Hippocampal formation (tissue), 2 donors: ENCODE measurements around the gene DDX50.
"Not testable (repeated sequence)": the region's sequence is repeated elsewhere in the genome, so short reads cannot be mapped to it uniquely, and the experiment has no call there.

Experiments
- DNase-seq, 2 donors: peaks; one replicate each; lab custom pipeline; 2025; lab: John Stamatoyannopoulos, UW

DDX50 gene

GRCh38 chr10:68902382-68902781, 1.3 kb downstream of the DDX50 start:
- no peak for DNase-seq

- DNase-seq: no peak
Measured at GRCh38 chr10:68924593-68924992, 23.5 kb downstream of the DDX50 start.

DNA sequence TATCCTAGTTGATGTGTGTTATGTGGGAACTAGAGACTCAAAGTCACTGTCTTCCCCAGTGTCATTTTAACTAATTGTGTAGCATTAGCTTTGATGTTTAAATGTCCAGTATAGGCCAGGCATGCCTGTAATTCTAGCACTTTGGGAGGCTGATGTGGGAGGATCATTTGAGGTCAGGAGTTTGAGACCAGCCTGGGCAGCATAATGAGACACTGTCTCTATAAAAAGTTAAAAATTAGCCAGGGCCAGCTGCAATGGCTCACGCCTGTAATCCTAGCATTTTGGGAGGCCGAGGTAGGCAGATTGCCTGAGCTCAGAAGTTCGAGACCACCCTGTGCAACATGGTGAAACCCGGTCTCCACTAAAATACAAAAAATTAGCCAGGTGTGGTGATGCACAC, 24.4 kb downstream of the DDX50 start:
- no peak for DNase-seq

GRCh38 chr10:68929157-68929556, 28.0 kb downstream of the DDX50 start:
- DNase-seq: not testable (repeated sequence)

DNA sequence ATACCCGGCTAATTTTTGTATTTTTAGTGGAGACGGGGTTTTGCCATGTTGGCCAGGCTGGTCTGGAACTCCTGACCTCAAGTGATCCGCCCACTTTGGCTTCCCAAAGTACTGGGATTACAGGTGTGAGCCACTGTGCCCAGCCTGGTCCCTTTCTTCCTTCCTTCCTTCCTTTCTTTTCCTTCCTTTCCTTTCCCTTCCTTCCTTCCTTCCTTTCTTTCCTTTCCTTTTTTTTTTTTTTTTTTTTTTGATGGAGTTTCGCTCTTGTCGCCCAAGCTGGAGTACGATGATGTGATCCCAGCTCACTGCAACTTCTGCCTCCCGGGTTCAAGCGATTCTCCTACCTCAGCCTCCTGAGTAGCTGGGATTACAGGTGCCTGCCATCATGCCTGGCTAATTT, 28.8 kb downstream of the DDX50 start:
- DNase-seq: not testable (repeated sequence)

DNA sequence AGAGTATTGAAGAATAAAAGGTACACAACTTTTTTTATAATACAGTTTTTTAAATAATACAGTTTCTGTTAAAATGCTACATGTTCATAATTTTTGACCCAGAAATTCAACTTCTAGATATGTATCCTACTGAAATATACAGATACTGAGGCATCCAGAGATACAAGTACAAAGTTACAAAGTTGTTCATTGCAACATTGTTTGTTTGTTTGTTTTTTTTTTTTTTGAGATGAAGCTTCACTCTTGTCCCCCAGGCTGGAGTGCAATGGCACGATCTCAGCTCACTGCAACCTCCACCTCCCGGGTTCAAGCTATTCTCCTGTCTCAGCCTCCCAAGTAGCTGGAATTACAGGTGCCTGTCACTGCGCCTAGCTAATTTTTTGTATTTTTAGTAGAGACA, 31.7 kb downstream of the DDX50 start:
- not testable (repeated sequence) for DNase-seq

DNA sequence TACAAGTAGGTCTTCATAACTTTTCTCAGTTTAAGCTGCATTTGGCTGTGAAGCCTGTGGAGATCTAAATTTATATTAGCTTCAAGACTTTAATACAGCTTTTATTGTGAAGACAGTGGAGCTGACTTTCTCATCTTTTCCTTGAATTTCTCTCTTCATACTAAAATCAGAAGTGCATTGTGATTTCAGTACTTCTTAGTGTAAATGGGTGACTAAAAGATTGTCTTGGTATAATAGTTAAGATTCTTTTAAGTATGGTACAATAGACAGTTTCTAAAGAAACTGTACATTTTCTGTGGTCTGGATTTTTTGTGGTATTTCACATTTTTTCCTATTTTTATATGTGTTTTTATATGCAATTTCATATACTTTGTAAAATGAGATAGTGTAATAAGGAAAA, 33.9 kb downstream of the DDX50 start:
- no peak for DNase-seq

DNA sequence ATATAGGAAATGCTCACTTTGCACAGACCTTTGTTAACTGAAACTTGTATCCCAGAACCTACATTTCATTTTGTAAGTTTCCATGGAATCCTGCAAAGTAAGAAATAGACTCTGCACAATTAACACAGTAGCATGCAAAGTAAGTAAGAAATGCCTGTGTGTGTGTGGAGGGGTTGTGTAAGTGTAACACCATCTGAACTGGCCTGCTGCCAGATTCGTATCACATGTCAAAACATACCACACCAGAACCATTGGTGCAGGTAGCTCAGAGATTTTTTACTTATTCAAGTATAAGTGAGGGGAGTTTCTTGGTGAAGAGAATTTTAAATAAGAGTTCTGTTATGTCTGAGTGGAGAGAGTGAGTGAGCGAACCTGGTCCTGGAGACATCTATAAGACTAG, 37.0 kb downstream of the DDX50 start:
- DNase-seq: no peak

DNA sequence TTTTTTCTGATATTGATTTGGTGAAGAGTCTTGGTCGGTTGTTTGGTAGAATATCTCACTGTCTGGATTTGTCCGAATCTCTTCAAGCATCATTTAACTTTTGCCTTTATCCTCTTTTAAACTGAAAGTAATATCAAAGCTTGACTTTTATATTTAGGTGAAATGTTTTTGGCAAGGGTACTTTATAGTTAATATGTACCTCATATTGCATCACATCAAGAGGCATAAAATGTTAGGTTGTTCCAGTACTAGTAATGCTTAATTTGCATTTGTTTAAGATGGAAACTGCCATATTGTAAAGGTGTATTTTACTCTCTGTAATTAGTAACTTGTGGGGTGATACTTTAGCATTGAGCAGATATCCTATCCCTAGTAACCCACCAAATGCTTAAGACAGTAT, 37.8 kb downstream of the DDX50 start:
- DNase-seq: no peak

GRCh38 chr10:68940917-68941316, 39.8 kb downstream of the DDX50 start:
- DNase-seq: not testable (repeated sequence)

DNA sequence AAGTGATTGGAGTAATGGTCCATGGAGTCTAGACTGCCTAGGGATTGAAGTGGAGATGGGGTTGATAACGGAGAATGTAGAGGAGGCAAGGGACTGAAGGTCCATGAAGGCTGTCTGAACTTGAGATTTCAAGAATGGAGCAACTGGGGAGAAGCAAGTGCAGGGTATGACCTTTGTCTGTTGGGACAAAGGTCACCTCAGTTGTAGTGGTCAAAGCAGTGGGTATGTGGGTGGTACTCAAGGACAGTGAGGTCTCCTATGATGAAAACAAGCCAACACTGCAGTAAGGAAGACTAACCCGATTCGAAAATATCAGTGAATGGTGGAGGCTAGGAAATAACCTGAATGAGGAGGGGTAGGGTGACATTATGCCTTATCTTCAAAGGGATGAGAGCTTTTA, 49.5 kb downstream of the DDX50 start:
- no peak for DNase-seq

DNA sequence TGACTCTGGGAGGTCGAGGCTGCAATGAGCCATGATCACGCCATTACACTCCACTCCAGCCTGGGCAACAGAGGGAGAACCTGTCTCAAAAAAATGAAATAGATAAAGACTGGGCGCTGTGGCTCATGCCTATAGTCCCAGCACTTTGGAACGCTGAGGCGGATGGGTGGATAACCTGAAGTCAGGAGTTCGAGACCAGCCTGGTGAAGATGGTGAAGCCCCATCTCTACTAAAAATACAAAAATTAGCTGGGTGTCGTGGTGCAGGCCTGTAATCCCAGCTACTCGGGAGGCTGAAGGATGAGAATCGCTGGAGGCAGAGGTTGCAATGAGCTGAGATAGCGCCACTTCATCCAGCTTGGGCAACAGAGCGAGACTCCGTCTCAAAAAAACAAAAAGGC, 53.8 kb downstream of the DDX50 start:
- DNase-seq: no peak

DNA sequence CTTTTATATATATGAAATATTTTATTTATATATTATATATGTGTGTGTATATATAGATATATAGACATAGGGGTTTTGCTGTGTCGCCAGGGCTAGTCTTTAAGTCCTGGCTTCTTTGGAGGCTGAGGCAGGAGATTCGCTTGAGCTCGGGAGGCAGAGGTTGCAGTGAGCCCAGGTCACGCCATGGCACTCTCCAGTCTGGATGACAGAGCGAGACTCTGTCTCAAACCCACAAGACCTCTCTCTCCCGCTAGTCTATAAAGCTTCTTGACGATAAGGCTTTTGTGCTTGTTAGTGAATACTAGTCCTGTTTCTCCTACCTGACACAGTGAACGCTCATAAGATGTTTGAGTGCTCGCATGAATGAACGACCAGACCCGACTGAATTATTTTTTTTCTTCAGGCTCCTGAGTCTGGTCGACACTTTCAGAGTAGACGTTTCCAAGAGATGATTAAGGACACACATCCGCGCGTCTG, 54.3 kb downstream of the DDX50 start:
- DNase-seq: no peak

DNA sequence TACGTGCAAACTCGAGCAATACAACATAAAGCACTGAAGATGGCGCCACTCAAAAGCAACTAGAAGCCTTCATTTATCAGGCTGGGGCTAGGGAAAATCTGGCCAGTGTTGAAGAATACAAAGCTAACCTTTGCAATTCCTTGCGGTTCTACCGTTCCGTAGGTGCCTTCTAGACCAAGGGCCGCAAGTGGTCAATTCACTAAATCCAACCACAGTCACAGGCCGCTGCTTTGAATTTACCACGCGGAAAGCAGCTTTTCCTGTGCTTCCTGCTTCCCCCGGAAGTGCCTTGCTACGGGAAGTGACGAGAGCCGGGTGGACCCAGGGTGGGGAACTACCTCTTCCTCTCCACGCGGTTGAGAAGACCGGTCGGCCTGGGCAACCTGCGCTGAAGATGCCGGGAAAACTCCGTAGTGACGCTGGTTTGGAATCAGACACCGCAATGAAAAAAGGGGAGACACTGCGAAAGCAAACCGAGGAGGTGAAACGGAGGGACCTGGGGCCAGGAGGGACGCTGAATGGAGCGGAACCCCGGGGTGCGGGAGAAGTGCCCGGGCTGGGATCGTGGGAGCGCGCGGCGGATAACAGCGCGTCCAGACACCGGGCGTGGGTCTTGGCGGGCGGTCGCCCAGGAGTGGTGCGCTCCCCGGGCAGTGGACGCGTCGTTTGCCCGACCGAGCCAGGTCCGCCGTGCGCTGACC, 54.9 kb downstream of the DDX50 start, which contains the start of gene DDX21:
Gene DDX21, plus strand, starts transcription at position 339 of the 701 bp plus-strand sequence. Its CDS starts 56 bp downstream, at position 395.
- peak; percentile 86 to 87 for DNase-seq

DNA sequence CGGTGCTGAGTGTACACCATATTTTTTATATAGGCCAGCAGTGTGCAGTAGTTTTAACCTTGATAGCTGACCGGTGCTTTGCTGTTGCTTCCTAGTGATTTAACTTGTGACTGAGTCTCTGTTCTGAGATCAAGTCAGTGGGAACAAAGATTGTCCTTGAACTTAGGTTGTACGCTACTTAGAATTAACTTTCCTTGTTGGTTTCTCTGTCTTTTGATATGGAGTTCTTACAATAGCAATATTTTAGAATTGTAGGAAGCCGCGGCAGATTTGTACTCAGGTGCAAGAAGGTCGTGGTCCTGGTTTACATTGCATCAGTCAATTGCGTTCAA, 56.1 kb downstream of the DDX50 start:
- DNase-seq: no peak

- DNase-seq: no peak
Measured at GRCh38 chr10:68957654-68958053, 56.5 kb downstream of the DDX50 start.

GRCh38 chr10:68959695-68960527, 58.8 kb downstream of the DDX50 start:
- no peak for DNase-seq

- no peak for DNase-seq
Measured at GRCh38 chr10:68963151-68963550, 62.0 kb downstream of the DDX50 start.

DNA sequence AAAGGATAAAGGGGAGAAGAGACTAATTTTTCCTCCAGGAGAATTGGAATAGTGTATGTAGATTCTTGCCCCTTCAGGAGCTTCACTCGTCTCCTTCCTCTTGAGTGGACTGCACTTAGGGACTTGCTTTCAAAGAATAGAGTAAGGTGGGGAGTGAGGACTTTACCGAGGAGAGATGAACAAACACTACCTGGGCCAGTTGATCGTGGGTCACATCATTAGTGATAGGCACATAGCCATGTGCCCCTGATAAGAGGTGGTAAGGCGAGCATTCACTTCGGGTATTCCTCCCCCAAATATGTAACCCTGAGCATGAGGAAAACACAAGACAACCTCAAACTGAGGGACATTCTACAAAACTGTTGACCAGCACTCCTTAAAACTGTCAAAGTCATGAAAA, 72.9 kb downstream of the DDX50 start:
- no peak for DNase-seq

DNA sequence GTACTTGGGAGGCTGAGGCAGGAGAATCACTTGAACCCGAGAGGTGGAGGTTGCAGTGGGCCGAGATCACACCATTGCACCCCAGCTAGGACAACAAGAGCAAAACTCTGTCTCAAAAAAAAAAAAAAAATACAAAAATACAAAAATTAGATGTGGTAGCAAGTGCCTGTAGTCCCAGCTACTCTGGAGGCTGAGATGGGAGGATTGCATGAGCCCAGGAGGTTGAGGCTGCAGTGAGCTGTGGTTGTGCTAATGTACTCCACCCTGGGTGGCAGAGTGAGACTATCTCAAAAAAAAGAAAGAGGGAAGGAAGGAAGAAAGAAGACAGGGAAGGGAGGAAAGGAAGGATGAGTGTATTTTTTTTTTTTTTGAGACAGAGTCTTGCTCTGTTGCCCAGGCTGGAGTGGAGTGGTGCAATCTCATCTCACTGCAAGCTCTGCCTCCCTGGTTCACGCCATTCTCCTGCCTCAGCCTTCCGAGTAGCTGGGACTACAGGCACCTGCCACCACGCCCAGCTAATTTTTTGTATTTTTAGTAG, 74.9 kb downstream of the DDX50 start:
- not testable (repeated sequence) for DNase-seq

GRCh38 chr10:68979738-68980137, 78.6 kb downstream of the DDX50 start:
- not testable (repeated sequence) for DNase-seq

- no peak for DNase-seq
Measured at GRCh38 chr10:68981074-68981473, 80.0 kb downstream of the DDX50 start.

DNA sequence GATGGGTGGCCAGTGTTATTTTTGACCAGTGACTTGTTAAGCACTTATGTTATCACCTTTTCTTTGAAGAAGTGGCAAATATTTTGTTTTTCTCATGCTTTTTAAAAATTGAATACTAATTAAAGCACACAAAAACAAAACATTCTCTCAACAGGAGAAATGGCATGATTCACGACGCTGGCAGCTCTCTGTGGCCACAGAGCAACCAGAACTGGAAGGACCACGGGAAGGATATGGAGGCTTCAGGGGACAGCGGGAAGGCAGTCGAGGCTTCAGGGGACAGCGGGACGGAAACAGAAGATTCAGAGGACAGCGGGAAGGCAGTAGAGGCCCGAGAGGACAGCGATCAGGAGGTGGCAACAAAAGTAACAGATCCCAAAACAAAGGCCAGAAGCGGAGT, 81.3 kb downstream of the DDX50 start:
- no peak for DNase-seq
